GM12878 (cell line): ENCODE measurements around the gene EPHA10. TPM values are rescaled to one million over a fixed set of nuclear protein-coding genes. Genes with fewer than 3 reads are reported as not detected.

Source experiments
- ATAC-seq: fragments of 200-7000 bp; cut with Tn5 transposase; 3 replicates; pipeline ENCODE4 v1.9.1; 2020; ENCODE audit warnings: mild to moderate bottlenecking, moderate library complexity
- BruUV-seq: library from RNA; stranded (reverse); fragments of 400-500 nt; replicated peaks from 2 replicates; lab custom pipeline; 2021; lab: Mats Ljungman, UMichigan
- CTCF ChIA-PET: fragments of 300-600 bp; sonication (Branson Sonifier 250); formaldehyde crosslinking; extraction: SDS; loops from one replicate; lab custom pipeline; 2021; ENCODE audit warnings: inconsistent platforms; lab: Yijun Ruan, JAX
- POLR2A ChIA-PET: fragments of 350-600 bp; formaldehyde crosslinking; extraction: SDS; loops from one replicate; lab custom pipeline; 2021; ENCODE audit warnings: inconsistent platforms; lab: Charles Lee
- RAD21 ChIA-PET: fragments of 300-600 bp; sonication (Branson Sonifier 250); formaldehyde crosslinking; loops from one replicate; lab custom pipeline; 2023; ENCODE audit warnings: antibody characterized with exemption; ENCODE audit not compliant: unreplicated experiment; lab: Charles Lee
- SMC1A ChIA-PET: fragments of 300-600 bp; sonication (Branson Sonifier 250); formaldehyde crosslinking; loops from one replicate; lab custom pipeline; 2023; ENCODE audit not compliant: unreplicated experiment, uncharacterized antibody; lab: Charles Lee
- DNase-seq: peaks from one replicate; pipeline ENCODE4 v3.0.0-alpha.2; 2011; ENCODE audit warnings: low read depth, low spot score
- FAIRE-seq: peaks from 3 replicates; lab custom pipeline; 2011; peaks lifted over from hg19 to GRCh38; lab: Jason Lieb, UNC
- H2AFZ ChIP-seq: 2 replicates; pipeline ENCODE4 v1.6.0; 2011; ENCODE audit warnings: low read depth, low read length, control low read depth; ENCODE audit not compliant: control insufficient read depth
- H3K27ac ChIP-seq: 2 replicates; pipeline ENCODE4 v1.5.1; 2011; ENCODE audit warnings: control low read depth; ENCODE audit not compliant: control insufficient read depth, insufficient read depth
- H3K27me3 ChIP-seq, 2 experiments: replicated peaks in 1 of 2; 2 replicates each; pipeline versions ENCODE4 v1.6.0 to v1.6.1; 2011; ENCODE audit warnings: low read length in 1 of 2; ENCODE audit not compliant: control insufficient read depth in 2 of 2, insufficient read depth in 2 of 2
- H3K36me3 ChIP-seq, 2 experiments: 2 replicates each; pipeline ENCODE4 v1.5.1; 2011; ENCODE audit warnings: low read length in 1 of 2; ENCODE audit not compliant: control insufficient read depth in 2 of 2, insufficient read depth in 2 of 2
- H3K4me1 ChIP-seq: 2 replicates; pipeline ENCODE4 v1.6.1; 2011; ENCODE audit warnings: mild to moderate bottlenecking, low read length, moderate library complexity, mixed read lengths; ENCODE audit not compliant: control insufficient read depth, insufficient read depth
- H3K4me2 ChIP-seq: 2 replicates; pipeline ENCODE4 v1.6.0; 2011; ENCODE audit warnings: control low read depth; ENCODE audit not compliant: control insufficient read depth, insufficient read depth
- H3K4me3 ChIP-seq: fragments of 200-600 bp; sonication (generic); 2 replicates; pipeline ENCODE4 v1.5.1; 2016
- H3K79me2 ChIP-seq: 2 replicates; pipeline ENCODE4 v1.6.0; 2011; ENCODE audit warnings: low read length; ENCODE audit not compliant: control insufficient read depth, insufficient read depth
- H3K9ac ChIP-seq: 2 replicates; pipeline ENCODE4 v1.8.0; 2011; ENCODE audit warnings: low read length, control low read depth, mixed read lengths; ENCODE audit not compliant: control insufficient read depth, insufficient read depth
- H3K9me3 ChIP-seq: replicated peaks from 3 replicates; pipeline ENCODE4 v1.5.1; 2011; ENCODE audit warnings: mild to moderate bottlenecking, low read length; ENCODE audit not compliant: control insufficient read depth, insufficient read depth
- H4K20me1 ChIP-seq: 2 replicates; pipeline ENCODE4 v1.6.0; 2011; ENCODE audit not compliant: control insufficient read depth, insufficient read depth
- ATF3 ChIP-seq: IDR thresholded peaks from 2 replicates; pipeline ENCODE4 v1.6.1; 2011; ENCODE audit warnings: low read depth, mild to moderate bottlenecking, low read length, moderate library complexity, borderline replicate concordance; ENCODE audit errors: extremely low read depth
- BACH1 ChIP-seq: fragments of 450-650 bp; IDR thresholded peaks from 2 replicates; pipeline ENCODE4 v1.6.1; 2017; ENCODE audit warnings: mild to moderate bottlenecking, borderline replicate concordance
- FOXM1 ChIP-seq: IDR thresholded peaks from 2 replicates; pipeline ENCODE4 v1.6.1; 2012; ENCODE audit warnings: low read depth, mild to moderate bottlenecking, inconsistent platforms, low read length, moderate library complexity
- MTA2 ChIP-seq: fragments of 450-650 bp; IDR thresholded peaks from 2 replicates; pipeline ENCODE4 v1.6.1; 2016; ENCODE audit warnings: low read depth, mild to moderate bottlenecking, moderate library complexity
- POLR2AphosphoS2 ChIP-seq: IDR thresholded peaks from 2 replicates; pipeline ENCODE4 v1.6.1; 2011; ENCODE audit warnings: low read depth, mild to moderate bottlenecking, low read length, improper control_type of control experiment, moderate library complexity
- SMAD1 ChIP-seq: fragments of 450-650 bp; IDR thresholded peaks from 2 replicates; pipeline ENCODE4 v1.6.1; 2018; ENCODE audit warnings: mild to moderate bottlenecking, low read depth; ENCODE audit not compliant: partially characterized antibody
- WGBS: methylation state at CpG from one replicate; pipeline ENCODE4 v1.1.6; 2016; ENCODE audit warnings: low lambda C conversion rate; ENCODE audit not compliant: insufficient replicate concordance, insufficient coverage; ENCODE audit errors: missing lambda C conversion rate; 5-methylcytosine and 5-hydroxymethylcytosine counted together
- in situ Hi-C: fragments of 300-500 bp; cut with MboI; formaldehyde crosslinking; loops from 9 replicates; pipeline ENCODE4 v1.14.3; 2018; ENCODE audit warnings: mixed read lengths
- intact Hi-C: fragments of 100-400 bp; cut with micrococcal nuclease; formaldehyde crosslinking; loops from one replicate; pipeline ENCODE4 v1.14.2; 2022; ENCODE audit not compliant: unreplicated experiment
- polyA plus RNA-seq, 11 experiments: library from polyadenylated mRNA; depleted of rRNA in 4 of 11; unstranded in 6 of 11; stranded (reverse) in 5 of 11; fragments of >200 nt; fragmentation: Nextera tagmentation in 4 of 11; fragmentation: Illumina TruSeq in 1 of 11; extraction: Ambion mirVana in 4 of 11; extraction: Trizol in 1 of 11; gene quantifications; 1 replicate in 1 of 11; 2 replicates in 10 of 11; pipeline versions ENCODE4 v1.2.1 to v1.2.3, GENCODE V29; 2011 to 2016; ENCODE audit warnings: inconsistent platforms in 2 of 11, missing spikeins in 2 of 11, low read depth in 1 of 11
- total RNA-seq, 4 experiments: library from RNA; depleted of rRNA in 3 of 4; stranded (reverse); fragments of >200 nt in 3 of 4; fragmentation: Illumina TruSeq in 1 of 4; extraction: Trizol in 1 of 4; gene quantifications; 2 replicates each; pipeline versions ENCODE4 v1.2.1 to v1.2.3, GENCODE V29; 2013 to 2021
- TF ChIP-seq, protein P1 (sequence below): IDR thresholded peaks from 2 replicates; pipeline ENCODE4 v1.6.1; 2012; ENCODE audit warnings: mild to moderate bottlenecking, low read depth, low read length

EPHA10 gene
- total and polyA plus RNA-seq, 10 of the 15 experiments (the other 5 are each of a cell fraction or from before 2014, with no cell fraction given) = 0.05 to 0.06 TPM; not detected in 8

DNA sequence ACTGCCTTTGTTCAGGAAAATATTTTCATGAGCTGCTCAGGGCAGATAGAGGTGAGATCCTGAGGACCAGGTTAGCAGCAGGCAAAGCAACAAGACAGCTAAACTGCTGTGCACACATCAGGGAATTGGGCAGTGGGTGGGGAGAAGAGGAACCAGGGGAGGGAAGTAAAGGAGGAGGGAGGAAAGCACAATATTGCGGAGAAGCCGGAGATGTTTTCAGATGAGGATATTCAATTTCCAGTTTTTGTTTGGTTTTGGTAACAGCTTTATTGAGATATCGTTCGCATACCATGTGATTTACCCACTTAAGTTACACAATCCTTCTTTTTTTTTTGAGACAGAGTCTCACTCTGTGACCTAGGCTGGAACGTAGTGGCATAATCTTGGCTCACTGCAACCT is 34.5 kb downstream of the EPHA10 start:
- no TSS peak for BruUV-seq

More for the DNA sequence above, 34.5 kb downstream of the EPHA10 start:
- no peak for FAIRE-seq
- Histone ChIP-seq H3K4me3 (no peak overlapping the region), H3K36me3 (no peaks in the 10 kb centered on the region), H3K4me1 (no peaks in the 10 kb centered on the region), H3K79me2 (no peaks in the 10 kb centered on the region), H2AFZ (no peak overlapping the region), H3K4me2 (no peak overlapping the region), H3K9me3 (no peaks in the 10 kb centered on the region), H4K20me1 (no peaks in the 10 kb centered on the region), H3K27ac (no peak overlapping the region), H3K27me3 (peaks cover 0 to 3% of the 10 kb centered on the region in 2 experiments), H3K9ac (no peak overlapping the region)
- TF ChIP-seq, protein P1, sequence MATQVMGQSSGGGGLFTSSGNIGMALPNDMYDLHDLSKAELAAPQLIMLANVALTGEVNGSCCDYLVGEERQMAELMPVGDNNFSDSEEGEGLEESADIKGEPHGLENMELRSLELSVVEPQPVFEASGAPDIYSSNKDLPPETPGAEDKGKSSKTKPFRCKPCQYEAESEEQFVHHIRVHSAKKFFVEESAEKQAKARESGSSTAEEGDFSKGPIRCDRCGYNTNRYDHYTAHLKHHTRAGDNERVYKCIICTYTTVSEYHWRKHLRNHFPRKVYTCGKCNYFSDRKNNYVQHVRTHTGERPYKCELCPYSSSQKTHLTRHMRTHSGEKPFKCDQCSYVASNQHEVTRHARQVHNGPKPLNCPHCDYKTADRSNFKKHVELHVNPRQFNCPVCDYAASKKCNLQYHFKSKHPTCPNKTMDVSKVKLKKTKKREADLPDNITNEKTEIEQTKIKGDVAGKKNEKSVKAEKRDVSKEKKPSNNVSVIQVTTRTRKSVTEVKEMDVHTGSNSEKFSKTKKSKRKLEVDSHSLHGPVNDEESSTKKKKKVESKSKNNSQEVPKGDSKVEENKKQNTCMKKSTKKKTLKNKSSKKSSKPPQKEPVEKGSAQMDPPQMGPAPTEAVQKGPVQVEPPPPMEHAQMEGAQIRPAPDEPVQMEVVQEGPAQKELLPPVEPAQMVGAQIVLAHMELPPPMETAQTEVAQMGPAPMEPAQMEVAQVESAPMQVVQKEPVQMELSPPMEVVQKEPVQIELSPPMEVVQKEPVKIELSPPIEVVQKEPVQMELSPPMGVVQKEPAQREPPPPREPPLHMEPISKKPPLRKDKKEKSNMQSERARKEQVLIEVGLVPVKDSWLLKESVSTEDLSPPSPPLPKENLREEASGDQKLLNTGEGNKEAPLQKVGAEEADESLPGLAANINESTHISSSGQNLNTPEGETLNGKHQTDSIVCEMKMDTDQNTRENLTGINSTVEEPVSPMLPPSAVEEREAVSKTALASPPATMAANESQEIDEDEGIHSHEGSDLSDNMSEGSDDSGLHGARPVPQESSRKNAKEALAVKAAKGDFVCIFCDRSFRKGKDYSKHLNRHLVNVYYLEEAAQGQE = no peak
- TF ChIP-seq POLR2AphosphoS2 (no peak), ATF3 (no peak), MTA2 (no peak), SMAD1 (no peak), BACH1 (no peak), FOXM1 (no peak)
- intact Hi-C loops = no loop called here
- WGBS = 69% methylated on average over 5 of the region's 5 CpGs
- in situ Hi-C loops = no loop called here
- DNase-seq = no peak
- CTCF ChIA-PET = interaction anchor here (0.6 to 0.7 kb wide), 2 partner anchors 36 to 86 kb away, joined by 3 to 4 read pairs; no protein-coding TSS in a partner anchor
- no peak for ATAC-seq
- POLR2A ChIA-PET = no interaction called here
- SMC1A ChIA-PET = no interaction called here
- RAD21 ChIA-PET = no interaction called here
